K562 (cell line): ENCODE results near the gene GPR39.

Experiments used
- BRCA1 ChIP-seq, 2 experiments: fragments of 450-650 bp in 1 of 2; sonication (generic) in 1 of 2; formaldehyde crosslinking in 1 of 2; IDR thresholded peaks; 2 replicates each; pipeline versions ENCODE4 v1.5.0 to v1.6.1; 2017 to 2020; ENCODE audit warnings: mild to moderate bottlenecking in 1 of 2, missing genetic modification reagents in 1 of 2
- BRD4 ChIP-seq: fragments of 200-600 bp; sonication (generic); IDR thresholded peaks from 2 replicates; pipeline ENCODE4 v1.6.1; 2017; ENCODE audit warnings: inconsistent platforms
- EP300 ChIP-seq: IDR thresholded peaks from 2 replicates; pipeline ENCODE4 v1.6.1; 2012; ENCODE audit warnings: low read length, improper control_type of control experiment
- FOXA1 ChIP-seq: fragments of 450-650 bp; IDR thresholded peaks from 2 replicates; pipeline ENCODE4 v1.6.1; 2016; ENCODE audit warnings: mild to moderate bottlenecking, borderline replicate concordance
- GATAD2B ChIP-seq: fragments of 450-650 bp; IDR thresholded peaks from 2 replicates; pipeline ENCODE4 v1.6.1; 2017; ENCODE audit warnings: mild to moderate bottlenecking, borderline replicate concordance
- POLR2A ChIP-seq: fragments of 450-650 bp; conservative IDR thresholded peaks from 2 replicates; pipeline ENCODE4 v1.6.1; 2016
- RFX5 ChIP-seq: IDR thresholded peaks from 2 replicates; pipeline ENCODE4 v1.6.1; 2011; ENCODE audit warnings: low read depth, mild to moderate bottlenecking, improper control_type of control experiment, low read length
- SMARCA4 ChIP-seq: fragments of 450-650 bp; IDR thresholded peaks from 2 replicates; pipeline ENCODE4 v1.6.1; 2016
- SOX6 ChIP-seq: fragments of 450-650 bp; IDR thresholded peaks from 2 replicates; pipeline ENCODE4 v1.6.1; 2014; ENCODE audit warnings: mild to moderate bottlenecking
- TAF1 ChIP-seq: IDR thresholded peaks from 2 replicates; pipeline ENCODE4 v1.6.1; 2011; ENCODE audit warnings: mild to moderate bottlenecking, low read length, moderate library complexity; ENCODE audit not compliant: insufficient read depth, control insufficient read depth, severe bottlenecking; ENCODE audit errors: extremely low read depth
- U2AF1 ChIP-seq: fragments of 200-400 bp; formaldehyde crosslinking; optimal IDR thresholded peaks from 2 replicates; pipeline ENCODE3; 2017; ENCODE audit warnings: mild to moderate bottlenecking, low read depth, low read length, moderate library complexity
- XRCC3 ChIP-seq: fragments of 450-650 bp; IDR thresholded peaks from 2 replicates; pipeline ENCODE4 v1.6.1; 2017; ENCODE audit warnings: mild to moderate bottlenecking, moderate library complexity
- ZZZ3 ChIP-seq: fragments of 450-650 bp; IDR thresholded peaks from 2 replicates; pipeline ENCODE4 v1.6.1; 2016; ENCODE audit warnings: antibody characterized with exemption, mild to moderate bottlenecking, moderate library complexity
- TF ChIP-seq, protein P1 (sequence below), 3 experiments: IDR thresholded peaks in 2 of 3; conservative IDR thresholded peaks in 1 of 3; 2 replicates each; pipeline ENCODE4 v1.5.1; 2011 to 2012; ENCODE audit warnings: low read length in 3 of 3, mild to moderate bottlenecking in 3 of 3, control low read depth in 2 of 3, improper control_type of control experiment in 1 of 3, inconsistent platforms in 1 of 3, low read depth in 1 of 3, mixed read lengths in 1 of 3, moderate library complexity in 1 of 3; ENCODE audit not compliant: insufficient read depth in 2 of 3

DNA sequence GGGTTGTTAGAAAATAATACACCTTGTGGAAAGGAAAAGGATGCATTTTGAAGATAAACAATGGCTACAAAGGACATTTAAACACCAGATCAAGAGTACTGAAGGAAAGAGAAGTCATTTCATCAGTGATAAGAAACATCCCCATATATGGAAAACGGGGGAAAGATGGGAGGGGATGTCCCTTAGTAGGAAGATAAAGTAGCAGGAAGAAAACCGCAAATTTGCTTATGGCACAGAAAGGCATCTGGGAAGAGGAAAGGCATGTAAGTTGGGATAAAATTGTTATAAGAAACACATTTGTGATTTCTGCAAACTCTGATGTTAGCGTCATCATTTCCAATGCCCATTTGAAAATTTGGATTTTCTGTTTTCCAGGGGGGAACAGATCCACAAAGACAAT, 263.9 kb downstream of the GPR39 start:
- TF ChIP-seq POLR2A (no peak), EP300 (no peak), BRD4 (no peak), FOXA1 (no peak), RFX5 (no peak), ZZZ3 (no peak), GATAD2B (no peak), SOX6 (no peak), SMARCA4 (no peak), XRCC3 (no peak), TAF1 (no peak), BRCA1 (IDR thresholded peaks at IDR 0.05) (no peak), BRCA1 (CRISPR knock-in tag; IDR thresholded peaks at IDR 0.05) (no peak), U2AF1 (no peak)
- TF ChIP-seq, protein P1, sequence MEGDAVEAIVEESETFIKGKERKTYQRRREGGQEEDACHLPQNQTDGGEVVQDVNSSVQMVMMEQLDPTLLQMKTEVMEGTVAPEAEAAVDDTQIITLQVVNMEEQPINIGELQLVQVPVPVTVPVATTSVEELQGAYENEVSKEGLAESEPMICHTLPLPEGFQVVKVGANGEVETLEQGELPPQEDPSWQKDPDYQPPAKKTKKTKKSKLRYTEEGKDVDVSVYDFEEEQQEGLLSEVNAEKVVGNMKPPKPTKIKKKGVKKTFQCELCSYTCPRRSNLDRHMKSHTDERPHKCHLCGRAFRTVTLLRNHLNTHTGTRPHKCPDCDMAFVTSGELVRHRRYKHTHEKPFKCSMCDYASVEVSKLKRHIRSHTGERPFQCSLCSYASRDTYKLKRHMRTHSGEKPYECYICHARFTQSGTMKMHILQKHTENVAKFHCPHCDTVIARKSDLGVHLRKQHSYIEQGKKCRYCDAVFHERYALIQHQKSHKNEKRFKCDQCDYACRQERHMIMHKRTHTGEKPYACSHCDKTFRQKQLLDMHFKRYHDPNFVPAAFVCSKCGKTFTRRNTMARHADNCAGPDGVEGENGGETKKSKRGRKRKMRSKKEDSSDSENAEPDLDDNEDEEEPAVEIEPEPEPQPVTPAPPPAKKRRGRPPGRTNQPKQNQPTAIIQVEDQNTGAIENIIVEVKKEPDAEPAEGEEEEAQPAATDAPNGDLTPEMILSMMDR (IDR thresholded peaks at IDR 0.05 in 2 of 3, conservative IDR thresholded peaks at IDR 0.05 in 1 of 3; ENCODE audit: insufficient read depth in 2 of 3, low read depth in 1 of 3, low read length in 3 of 3), result no peak
